A549 (cell line): ENCODE results near the gene OR4D1. TPM values are rescaled to one million over a fixed set of nuclear protein-coding genes. Genes with fewer than 3 reads are reported as not detected.
A peak's percentile ranks its signal among the peaks of the same experiment; 100 is the strongest.

ENCODE experiments used
- ATAC-seq, 2 experiments: fragments of 200-7000 bp in 1 of 2; fragments of >200 bp in 1 of 2; cut with Nextera tagmentation in 1 of 2; cut with Tn5 transposase in 1 of 2; 3 replicates each; pipeline versions ENCODE4 v1.8.0 to v1.9.1; 2018 to 2020; ENCODE audit warnings: mild to moderate bottlenecking in 1 of 2, moderate library complexity in 1 of 2
- CTCF ChIA-PET: fragments of 300-600 bp; sonication (Branson Sonifier 250); formaldehyde crosslinking; extraction: SDS; loops from one replicate; lab custom pipeline; 2021; ENCODE audit warnings: antibody characterized with exemption, inconsistent platforms; lab: Yijun Ruan, JAX
- POLR2A ChIA-PET: fragments of 350-600 bp; formaldehyde crosslinking; extraction: SDS; loops from one replicate; lab custom pipeline; 2021; ENCODE audit warnings: antibody characterized with exemption, inconsistent platforms; lab: Yijun Ruan, JAX
- DNase-seq, 2 experiments: peaks; one replicate each; pipeline versions ENCODE4 v3.0.0 to v3.0.0-alpha.2; 2011 to 2016; ENCODE audit warnings: low read depth in 1 of 2, low spot score in 1 of 2
- FAIRE-seq: peaks from 2 replicates; lab custom pipeline; 2011; peaks lifted over from hg19 to GRCh38; lab: Jason Lieb, UNC
- H3K27ac ChIP-seq, 2 experiments: fragments of >200 bp; sonication (Bioruptor Twin); formaldehyde crosslinking; 3 replicates each; pipeline ENCODE4 v1.5.1; 2016 to 2017
- H3K4me1 ChIP-seq: fragments of >200 bp; sonication (Bioruptor Twin); formaldehyde crosslinking; 3 replicates; pipeline ENCODE4 v1.6.1; 2016
- H3K4me2 ChIP-seq: fragments of >200 bp; sonication (Bioruptor Twin); formaldehyde crosslinking; 3 replicates; pipeline ENCODE4 v1.6.1; 2016
- H3K4me3 ChIP-seq: fragments of >200 bp; sonication (Bioruptor Twin); formaldehyde crosslinking; 3 replicates; pipeline ENCODE4 v1.5.1; 2016
- H3K9me3 ChIP-seq: fragments of >200 bp; sonication (Bioruptor Twin); formaldehyde crosslinking; 3 replicates; pipeline ENCODE4 v1.6.1; 2016
- ATOH8 ChIP-seq: fragments of 250-450 bp; sonication (Bioruptor Pico); IDR thresholded peaks from 2 replicates; pipeline ENCODE4 v1.5.0; 2020; ENCODE audit warnings: low read depth, mild to moderate bottlenecking, moderate library complexity
- BCL3 ChIP-seq: fragments of >200 bp; sonication (Bioruptor Twin); formaldehyde crosslinking; IDR thresholded peaks from 3 replicates; pipeline ENCODE4 v1.6.1; 2016
- BHLHE40 ChIP-seq: IDR thresholded peaks from 2 replicates; pipeline ENCODE4 v1.6.1; 2012; ENCODE audit warnings: low read depth, low read length, inconsistent platforms
- CBX8 ChIP-seq: fragments of 200-600 bp; sonication (generic); IDR thresholded peaks from 2 replicates; pipeline ENCODE4 v1.6.1; 2016
- CEBPB ChIP-seq, 2 experiments: fragments of >200 bp in 1 of 2; sonication (Bioruptor Twin) in 1 of 2; formaldehyde crosslinking in 1 of 2; IDR thresholded peaks; 2 replicates each; pipeline ENCODE4 v1.6.1; 2012 to 2016
- CHD2 ChIP-seq: fragments of 150-350 bp; IDR thresholded peaks from 2 replicates; pipeline ENCODE4 v1.6.1; 2014; ENCODE audit warnings: low read length; ENCODE audit not compliant: partially characterized antibody
- EHF ChIP-seq: fragments of 250-450 bp; sonication (Bioruptor Pico); IDR thresholded peaks from 2 replicates; pipeline ENCODE4 v1.5.0; 2020; ENCODE audit warnings: mild to moderate bottlenecking
- ELK1 ChIP-seq: fragments of 150-350 bp; IDR thresholded peaks from 2 replicates; pipeline ENCODE4 v1.6.1; 2014; ENCODE audit warnings: low read depth, mild to moderate bottlenecking, low read length
- FOSL2 ChIP-seq, 2 experiments: fragments of 450-650 bp in 1 of 2; fragments of >200 bp in 1 of 2; sonication (Bioruptor Twin) in 1 of 2; formaldehyde crosslinking; IDR thresholded peaks; 2 replicates each; pipeline versions ENCODE4 v1.5.0 to v1.6.1; 2016 to 2020; ENCODE audit warnings: mild to moderate bottlenecking in 1 of 2, moderate library complexity in 1 of 2
- FOXS1 ChIP-seq: fragments of 250-450 bp; sonication (Bioruptor Pico); IDR thresholded peaks from 2 replicates; pipeline ENCODE4 v1.5.0; 2020; ENCODE audit warnings: mild to moderate bottlenecking, moderate library complexity
- HEYL ChIP-seq: fragments of 250-450 bp; sonication (Bioruptor Pico); IDR thresholded peaks from 2 replicates; pipeline ENCODE4 v1.8.0; 2021; ENCODE audit warnings: mild to moderate bottlenecking, moderate library complexity
- HMGXB4 ChIP-seq: fragments of 250-450 bp; sonication (Bioruptor Pico); IDR thresholded peaks from 2 replicates; pipeline ENCODE4 v1.5.0; 2021; ENCODE audit warnings: mild to moderate bottlenecking, moderate library complexity, borderline replicate concordance
- HOXB13 ChIP-seq: fragments of 250-450 bp; sonication (Bioruptor Pico); IDR thresholded peaks from 2 replicates; pipeline ENCODE4 v1.5.0; 2020; ENCODE audit warnings: low read depth, mild to moderate bottlenecking, moderate library complexity
- HOXB5 ChIP-seq: fragments of 250-450 bp; sonication (Bioruptor Pico); IDR thresholded peaks from 2 replicates; pipeline ENCODE4 v1.5.0; 2020; ENCODE audit warnings: mild to moderate bottlenecking, moderate library complexity
- KDM1A ChIP-seq: fragments of 200-600 bp; sonication (generic); IDR thresholded peaks from 2 replicates; pipeline ENCODE4 v1.6.1; 2016; ENCODE audit warnings: low read depth, mild to moderate bottlenecking
- MAZ ChIP-seq: fragments of 150-350 bp; IDR thresholded peaks from 2 replicates; pipeline ENCODE4 v1.6.1; 2014; ENCODE audit warnings: antibody characterized with exemption, low read depth, low read length, borderline replicate concordance
- NPAS2 ChIP-seq: fragments of 250-450 bp; sonication (Bioruptor Pico); IDR thresholded peaks from 2 replicates; pipeline ENCODE4 v1.8.0; 2022; ENCODE audit warnings: mild to moderate bottlenecking, moderate library complexity, borderline replicate concordance
- POLR2A ChIP-seq: IDR thresholded peaks from 2 replicates; pipeline ENCODE4 v1.6.1; 2012; ENCODE audit warnings: mild to moderate bottlenecking, low read length
- POLR2AphosphoS2 ChIP-seq: conservative IDR thresholded peaks from 2 replicates; pipeline ENCODE4 v1.6.1; 2012; ENCODE audit warnings: low read length, improper control_type of control experiment, inconsistent platforms
- RNF2 ChIP-seq: fragments of 200-600 bp; sonication (generic); IDR thresholded peaks from 2 replicates; pipeline ENCODE4 v1.6.1; 2016; ENCODE audit warnings: low read depth, mild to moderate bottlenecking, antibody characterized with exemption, moderate library complexity, borderline replicate concordance
- USF2 ChIP-seq: fragments of 450-650 bp; IDR thresholded peaks from 2 replicates; pipeline ENCODE4 v1.6.1; 2014; ENCODE audit warnings: antibody characterized with exemption
- ZSCAN20 ChIP-seq: fragments of 250-450 bp; sonication (Bioruptor Pico); IDR thresholded peaks from 2 replicates; pipeline ENCODE4 v1.8.0; 2022; ENCODE audit warnings: mild to moderate bottlenecking, moderate library complexity
- whole genome bisulfite sequencing: methylation state at CpG from one replicate; pipeline ENCODE4 v1.1.6; 2017; ENCODE audit errors: missing lambda C conversion rate; 5-methylcytosine and 5-hydroxymethylcytosine counted together
- polyA plus RNA-seq, 4 experiments: library from polyadenylated mRNA; depleted of rRNA in 3 of 4; stranded (reverse); fragments of >200 nt; fragmentation: RNase III in 1 of 4; extraction: RNeasy Plus Mini Kit Qiagen cat#74134 plus additional on column Dnase treatment in 1 of 4; gene quantifications; 2 replicates in 3 of 4; 3 replicates in 1 of 4; pipeline ENCODE4 v1.2.3, GENCODE V29; 2011 to 2017

OR4D1 gene
- polyA plus RNA-seq, 2 of the 4 experiments (the other 2 are of a cell fraction): 0.03 TPM

GRCh38 chr17:58193641-58194255, 45.6 kb downstream of the OR4D1 start:
- Histone ChIP-seq H3K4me2 (no peak overlapping the region), H3K4me1 (peaks cover 12% of the 10 kb centered on the region; the same call in 2 of the 3 replicates)
- FAIRE-seq: no peak
- 81% methylated on average over 13 of the region's 18 CpGs for WGBS
- no peak for TF ChIP-seq FOSL2 (IDR thresholded peaks at IDR 0.05)
- TF ChIP-seq FOSL2 (CRISPR knock-in tag; IDR thresholded peaks at IDR 0.05): no peak
- TF ChIP-seq CBX8: no peak
- no peak for TF ChIP-seq CHD2
- no peak for TF ChIP-seq BCL3
- no peak for TF ChIP-seq CEBPB (IDR thresholded peaks at IDR 0.05)
- no peak for TF ChIP-seq NPAS2 (CRISPR knock-in tag)
- no peak for TF ChIP-seq POLR2AphosphoS2
- TF ChIP-seq EHF: no peak
- TF ChIP-seq, all 56 proteins: peak for 0
- ChIA-PET CTCF (interaction anchor here (0.7 to 2.5 kb wide), 5 partner anchors 8 to 71 kb away, joined by 3 to 8 read pairs (median 7); partner anchors contain the start of gene MKS1), POLR2A (no interaction called here)
- no peaks in the 10 kb centered on the region for H3K9me3 ChIP-seq
- no peak overlapping the region for H3K4me3 ChIP-seq
- H3K27ac ChIP-seq: no peak overlapping the region
- DNase-seq (no peak), ATAC-seq (peak; percentile 6 to 14; a peak in 4 of 6 replicates)

- Histone ChIP-seq H3K9me3 (no peaks in the 10 kb centered on the region), H3K4me1 (0 out of 3 replicates have a peak, but pooled peaks cover 3% of the 10 kb centered on the region), H3K4me3 (no peak overlapping the region), H3K27ac (no peak overlapping the region), H3K4me2 (no peak overlapping the region)
- FAIRE-seq (no peak), DNase-seq (no peak), ATAC-seq (no peak)
- TF ChIP-seq POLR2A: no peak
- TF ChIP-seq HMGXB4 (CRISPR knock-in tag): no peak
- no peak for TF ChIP-seq USF2
- no peak for TF ChIP-seq HOXB13 (CRISPR knock-in tag)
- TF ChIP-seq BHLHE40: no peak
- no peak for TF ChIP-seq RNF2
- TF ChIP-seq ZSCAN20 (CRISPR knock-in tag): no peak
- no peak for TF ChIP-seq HEYL (CRISPR knock-in tag)
- TF ChIP-seq ATOH8 (CRISPR knock-in tag): no peak
- no peak for TF ChIP-seq FOXS1 (CRISPR knock-in tag)
- no peak for TF ChIP-seq KDM1A
- TF ChIP-seq ELK1: no peak
- TF ChIP-seq MAZ: no peak
- no peak for TF ChIP-seq FOSL2 (IDR thresholded peaks at IDR 0.05)
- no peak for TF ChIP-seq FOSL2 (CRISPR knock-in tag; IDR thresholded peaks at IDR 0.05)
- TF ChIP-seq HOXB5 (CRISPR knock-in tag): no peak
- TF ChIP-seq EHF: no peak
- 42% methylated on average over 5 of the region's 5 CpGs for WGBS
- ChIA-PET POLR2A (no interaction called here), CTCF (interaction anchor here (0.6 to 2.5 kb wide), 6 partner anchors 10 to 54 kb away, joined by 3 to 8 read pairs (median 4); partner anchors contain the start of gene MKS1)
Measured at GRCh38 chr17:58195518-58196123, 47.4 kb downstream of the OR4D1 start.
